ENCODE results near the gene RNU5D-1.

Gene RNU5D-1

DNA sequence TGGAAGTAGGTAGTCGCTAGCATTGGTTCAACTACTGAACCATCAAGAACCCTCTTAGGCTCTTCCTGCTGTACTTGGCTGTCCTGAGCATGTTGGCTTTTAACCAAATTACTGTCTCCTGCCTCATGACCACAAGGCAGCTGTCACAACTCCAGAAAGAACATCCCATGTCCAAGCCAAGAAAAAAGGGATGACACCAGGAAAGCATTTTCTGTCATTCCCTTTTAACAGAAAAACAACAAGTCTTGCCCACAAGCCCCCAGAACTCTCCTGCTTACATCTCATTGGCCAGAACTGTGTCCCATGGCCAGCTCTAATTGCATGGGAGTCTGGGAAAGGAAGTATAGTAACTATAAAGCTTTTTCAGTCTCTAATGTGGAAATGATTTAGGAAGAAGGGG, 2.4 kb upstream of the RNU5D-1 start:
- no peak for FAIRE-seq
- DNase-seq (ENCODE audit: low spot score): peak; percentile 31

DNA sequence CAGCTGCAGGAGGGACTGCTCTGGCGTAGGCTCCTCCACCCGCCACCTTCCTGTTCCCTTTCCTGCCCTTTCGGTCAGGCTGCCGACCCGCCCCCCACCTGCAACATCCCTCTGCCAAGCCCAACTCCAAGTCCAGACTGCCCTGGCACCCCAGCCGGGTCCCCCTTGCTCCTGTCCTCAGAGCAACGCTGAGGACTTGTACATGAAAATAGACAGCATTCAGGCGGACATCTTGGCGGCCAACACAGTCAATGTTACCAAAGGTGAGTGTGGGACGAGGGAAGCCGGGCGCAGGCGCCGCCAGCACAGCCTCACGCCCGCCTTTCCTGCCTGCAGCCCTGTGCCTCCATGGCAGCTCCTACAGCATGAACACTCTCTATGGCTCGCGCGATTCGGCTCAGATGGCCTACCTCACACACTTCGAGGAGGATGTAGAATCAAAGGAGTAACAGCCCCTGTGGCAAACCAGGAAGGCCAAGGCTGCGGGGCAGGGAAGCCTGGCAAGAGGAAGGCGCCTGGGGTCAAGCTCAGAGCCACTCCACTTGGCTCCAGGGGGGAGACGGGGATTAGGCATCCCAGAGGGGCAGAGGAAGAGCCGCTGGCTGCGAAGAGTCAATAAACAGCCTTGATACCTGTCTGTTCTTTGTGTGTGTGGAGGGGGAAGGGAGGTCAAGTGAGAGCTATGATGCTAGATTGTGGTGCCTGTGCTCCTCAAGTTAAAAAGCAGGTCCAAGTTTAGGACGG, 5.8 kb downstream of the RNU5D-1 start:
- no peak for DNase-seq (ENCODE audit: low spot score)
- FAIRE-seq: no peak

DNA sequence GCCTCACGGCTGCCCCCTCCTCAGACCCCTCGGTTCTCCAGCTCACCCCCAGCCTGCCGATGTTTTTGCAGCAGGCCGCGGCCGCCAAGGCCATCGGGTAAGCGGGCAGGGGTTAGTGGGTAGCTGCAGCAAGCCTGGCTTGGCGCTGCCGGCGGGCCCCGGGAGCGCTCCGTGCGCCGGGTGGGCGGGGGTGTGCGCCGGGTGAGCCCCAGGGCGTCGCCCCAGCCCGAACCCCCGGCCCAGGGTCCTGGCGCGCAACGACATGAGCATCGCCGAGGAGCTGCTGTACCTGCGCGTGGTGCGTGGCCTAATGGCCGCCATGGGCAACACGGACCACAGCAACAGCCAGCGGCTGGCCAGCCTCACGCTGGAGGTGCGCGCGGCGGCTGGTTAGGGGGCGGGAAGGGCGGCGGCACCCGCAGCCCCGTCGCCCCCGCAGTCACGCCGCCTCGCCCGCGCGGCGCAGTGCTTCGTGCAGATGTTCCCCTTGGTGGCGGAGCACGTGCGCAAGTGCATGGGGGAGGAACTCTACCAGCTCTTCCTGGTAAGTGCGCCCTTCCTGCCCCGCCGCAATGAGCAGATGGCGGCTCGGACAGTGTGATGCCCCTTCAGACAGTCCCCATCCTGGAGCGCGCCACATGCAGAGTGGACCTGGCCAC, 6.5 kb downstream of the RNU5D-1 start:
- FAIRE-seq (no peak), DNase-seq (ENCODE audit: low spot score) (no peak)

DNA sequence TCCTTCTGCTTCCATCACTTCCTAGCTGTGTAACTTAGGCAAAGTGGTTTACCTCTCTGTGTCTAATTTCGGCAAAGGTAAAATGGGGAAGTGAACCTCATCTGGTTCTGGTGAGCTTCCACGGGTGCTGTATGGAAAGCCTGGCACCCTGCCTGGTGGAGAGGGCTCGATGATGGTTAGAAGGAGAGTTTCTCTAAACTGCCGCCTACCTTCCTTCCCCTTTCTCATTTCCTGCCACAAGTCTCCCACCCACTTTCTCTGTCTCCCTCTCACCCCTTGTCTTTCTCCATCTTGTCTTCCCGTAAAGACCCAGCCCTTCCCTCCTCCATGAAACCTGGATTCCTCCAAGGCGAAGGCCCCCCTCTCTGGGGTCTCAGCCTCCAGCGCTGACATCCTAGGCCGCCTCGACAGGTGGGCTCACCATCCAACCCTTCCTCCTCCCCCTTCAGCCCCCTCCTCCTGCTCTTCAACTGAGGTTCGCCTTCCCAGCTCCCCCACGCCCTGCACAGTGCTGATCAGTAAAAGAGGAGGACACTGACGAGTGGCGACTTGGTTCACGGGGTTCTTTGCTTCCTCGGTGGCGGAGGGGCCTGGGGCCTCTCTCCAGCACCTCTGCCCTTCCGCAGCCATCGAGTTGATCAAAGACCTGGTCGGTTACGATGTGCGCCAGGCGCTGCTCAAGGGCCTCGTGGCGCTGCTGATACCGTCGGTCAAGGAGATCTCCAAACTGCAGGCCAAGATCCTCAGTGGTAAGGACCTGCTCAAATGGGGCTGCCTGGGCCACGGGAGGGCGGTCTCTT, 7.3 kb downstream of the RNU5D-1 start:
- DNase-seq (ENCODE audit: low spot score) (no peak), FAIRE-seq (no peak)

DNA sequence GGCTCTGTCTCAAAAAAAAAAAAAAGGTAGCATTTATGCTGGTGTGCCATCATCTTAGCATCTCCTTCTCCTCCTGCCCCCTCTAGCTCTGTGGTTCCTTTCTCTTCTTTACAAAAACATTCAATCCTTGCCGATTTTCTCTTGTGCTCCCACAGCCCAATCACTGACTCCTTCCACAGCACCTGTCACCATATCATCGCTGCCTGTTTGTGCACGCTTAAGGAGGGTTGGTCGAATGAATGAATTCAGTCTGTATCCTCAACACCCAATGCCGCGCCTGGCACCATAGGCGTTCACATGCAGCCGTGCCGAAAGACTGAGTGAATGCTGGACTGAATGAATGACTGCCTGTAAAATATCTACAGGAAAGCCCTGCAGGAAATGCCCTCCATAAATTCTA, 7.9 kb downstream of the RNU5D-1 start:
- no peak for FAIRE-seq

DNA sequence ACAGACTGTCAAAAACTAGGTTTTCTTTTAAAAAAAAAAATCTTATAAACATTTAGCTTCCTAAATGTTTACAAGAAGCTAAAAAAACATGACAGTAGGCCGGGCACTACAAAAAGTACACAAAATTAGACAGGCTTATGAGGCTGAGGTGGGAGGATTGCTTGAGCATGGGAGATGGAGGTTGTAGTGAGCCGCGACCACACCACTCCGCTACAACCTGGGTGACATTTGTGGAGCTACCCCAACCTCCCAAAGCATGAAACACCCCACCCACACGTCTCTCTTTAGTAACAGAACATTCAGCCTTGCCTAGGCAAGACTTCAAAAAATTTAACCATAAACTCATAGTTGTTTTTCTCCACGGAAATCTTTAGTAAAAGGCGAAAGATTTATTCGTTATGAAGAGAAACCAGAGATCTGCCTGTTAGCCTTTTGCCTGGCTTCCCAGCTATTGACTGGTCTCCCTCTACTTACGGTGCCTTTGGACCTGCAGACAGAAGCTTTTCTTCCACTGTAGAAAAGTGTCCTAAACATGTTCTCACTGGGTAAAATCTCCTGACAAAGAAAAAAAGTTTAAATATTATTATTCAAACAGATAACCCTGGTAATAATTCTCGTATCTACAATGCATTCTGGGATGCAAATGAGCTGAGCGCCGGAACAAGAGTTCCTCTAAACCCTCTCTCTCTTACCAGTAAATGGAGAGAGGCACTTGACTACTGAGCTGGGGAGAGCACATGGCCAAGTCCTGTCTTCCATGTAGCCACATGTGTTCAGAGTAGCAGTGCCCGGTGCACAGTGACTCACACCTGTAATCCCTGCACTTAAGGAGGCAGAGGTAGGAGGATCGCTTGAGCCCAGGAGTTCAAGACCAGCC, 9.2 kb downstream of the RNU5D-1 start:
- FAIRE-seq: no peak
- DNase-seq (ENCODE audit: low spot score): no peak

More for the DNA sequence above, 7.9 kb downstream of the RNU5D-1 start:
- no peak for DNase-seq (ENCODE audit: low spot score)

DNA sequence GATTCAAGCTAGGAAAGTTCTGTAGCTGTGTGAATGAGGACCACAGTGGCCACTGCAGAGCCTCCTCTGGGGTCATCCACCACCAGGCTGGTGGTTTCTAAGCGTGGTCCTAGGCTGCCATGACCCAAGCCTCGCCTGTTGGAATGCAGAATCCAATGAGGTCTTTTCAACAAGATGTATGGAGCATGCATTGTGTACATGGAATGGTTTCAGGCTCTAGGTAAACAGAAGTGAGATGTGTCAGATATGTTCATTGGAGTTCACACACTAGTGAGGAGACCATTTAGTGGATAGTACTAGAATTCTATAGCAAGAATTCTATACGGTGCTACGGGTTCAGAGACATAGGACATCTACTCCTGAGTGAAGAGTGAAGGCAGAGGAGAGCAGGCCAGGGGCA, 10.7 kb downstream of the RNU5D-1 start:
- no peak for FAIRE-seq
- DNase-seq (ENCODE audit: low spot score): no peak

DNA sequence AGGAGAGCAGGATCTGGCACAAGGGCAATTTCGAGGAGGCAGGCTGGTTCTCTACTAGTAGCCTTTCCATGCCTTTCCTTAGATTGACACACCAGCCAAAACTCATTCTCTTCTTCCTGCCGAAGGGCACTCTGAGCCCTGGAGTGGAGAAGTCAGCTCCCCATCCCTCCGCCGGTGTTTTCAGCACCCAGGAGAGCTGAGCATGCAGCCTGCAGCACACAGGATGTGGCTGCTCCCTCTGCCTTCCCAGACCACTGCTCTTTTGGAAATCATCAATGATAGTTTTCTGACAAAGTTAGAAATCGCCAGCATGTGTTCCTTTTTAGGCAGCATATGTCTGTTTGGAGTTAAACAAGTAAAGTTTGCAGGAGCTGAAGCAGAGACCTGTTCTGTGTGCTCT, 11.7 kb downstream of the RNU5D-1 start:
- peak; percentile 66 for FAIRE-seq

DNA sequence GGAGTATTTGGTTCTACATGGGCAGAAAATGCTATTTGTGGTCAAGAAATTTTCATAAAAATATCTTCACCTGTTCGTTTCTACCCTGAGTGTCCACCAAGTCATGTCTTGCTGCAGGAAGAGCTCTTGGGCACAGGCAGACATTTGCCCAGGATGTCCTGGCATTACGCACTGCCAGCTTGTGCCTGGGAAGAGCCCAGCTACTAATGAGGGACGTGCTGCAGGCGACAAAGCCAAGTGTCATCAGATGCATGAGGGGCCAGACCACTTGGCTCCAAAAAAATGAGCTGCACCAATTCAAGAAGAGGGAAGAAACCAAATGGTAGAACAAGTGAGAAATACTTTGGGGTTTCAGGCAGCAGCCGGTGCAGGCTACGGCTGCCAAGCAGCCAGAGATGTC, 12.9 kb downstream of the RNU5D-1 start:
- DNase-seq (ENCODE audit: low spot score) (no peak), FAIRE-seq (no peak)

More for the DNA sequence above, 11.7 kb downstream of the RNU5D-1 start:
- no peak for DNase-seq (ENCODE audit: low spot score)

DNA sequence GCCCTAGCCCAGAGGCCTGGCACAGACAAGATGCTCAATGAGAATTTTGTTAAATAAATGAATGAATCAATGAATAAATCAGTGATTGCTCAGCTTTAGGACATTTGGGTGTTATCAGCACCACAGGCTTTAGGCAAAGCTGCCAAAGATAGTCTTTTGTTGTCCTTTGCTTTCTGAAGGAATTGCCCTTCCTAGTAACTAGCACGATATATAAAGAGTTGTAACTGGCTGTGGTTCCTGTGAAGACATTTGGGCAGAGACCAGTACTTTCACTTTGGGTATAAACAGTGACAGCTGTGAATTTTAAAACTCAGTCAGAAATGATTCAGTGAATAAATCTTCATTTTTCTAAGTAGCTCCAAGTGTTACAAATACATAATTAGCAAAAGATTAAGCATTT, 13.3 kb downstream of the RNU5D-1 start:
- DNase-seq (ENCODE audit: low spot score) (no peak), FAIRE-seq (no peak)

DNA sequence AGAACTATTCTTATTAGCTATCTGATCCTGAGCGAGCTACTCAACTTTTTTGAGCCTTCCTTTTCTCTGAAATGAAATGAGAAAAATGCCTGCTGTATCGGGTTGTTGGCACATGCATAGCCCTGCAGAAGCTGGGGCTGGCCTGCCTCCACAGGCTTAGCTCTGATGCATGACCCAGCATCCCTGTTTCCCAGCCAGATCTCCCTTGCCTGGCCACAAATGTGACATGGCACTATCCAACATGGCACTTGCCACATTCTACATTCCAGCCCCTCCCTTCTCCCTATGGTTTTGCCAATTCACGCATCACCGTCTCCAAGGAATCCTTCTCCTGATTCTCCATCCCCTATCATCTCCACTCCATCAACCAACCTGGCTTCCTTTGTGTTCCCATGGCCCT, 13.8 kb downstream of the RNU5D-1 start:
- DNase-seq (ENCODE audit: low spot score) (no peak), FAIRE-seq (no peak)

DNA sequence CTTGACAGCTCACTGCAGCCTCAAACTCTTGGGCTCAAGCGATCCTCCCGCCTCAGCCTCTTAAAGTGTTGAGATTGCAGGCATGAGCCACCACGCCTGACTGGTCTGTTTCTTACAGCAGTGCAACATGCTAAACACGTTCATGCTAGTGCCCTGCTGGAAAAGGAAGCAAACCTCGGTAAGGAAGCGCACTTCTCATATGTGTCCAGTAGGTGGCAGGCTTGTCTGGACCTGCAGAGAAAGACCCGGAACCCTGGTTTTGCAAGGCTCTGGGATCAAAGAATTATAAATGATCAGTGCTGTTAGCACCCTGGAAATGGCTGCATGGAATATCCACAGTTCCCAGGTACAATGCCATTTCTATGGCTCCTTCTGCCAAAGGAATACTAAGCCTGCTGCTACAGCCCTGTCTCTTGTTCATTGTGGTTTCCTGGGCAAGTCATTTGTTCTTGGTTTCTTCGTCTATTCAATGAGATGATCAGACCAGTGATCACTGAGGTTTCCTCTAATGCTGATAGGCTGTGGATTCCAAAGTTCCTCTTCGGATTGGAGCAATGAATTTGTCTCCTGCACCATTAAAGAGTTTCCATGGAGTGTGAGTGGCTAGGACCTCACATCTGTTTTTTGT, 15.9 kb downstream of the RNU5D-1 start:
- FAIRE-seq (peak; percentile 90), DNase-seq (ENCODE audit: low spot score) (peak; percentile 89)

DNA sequence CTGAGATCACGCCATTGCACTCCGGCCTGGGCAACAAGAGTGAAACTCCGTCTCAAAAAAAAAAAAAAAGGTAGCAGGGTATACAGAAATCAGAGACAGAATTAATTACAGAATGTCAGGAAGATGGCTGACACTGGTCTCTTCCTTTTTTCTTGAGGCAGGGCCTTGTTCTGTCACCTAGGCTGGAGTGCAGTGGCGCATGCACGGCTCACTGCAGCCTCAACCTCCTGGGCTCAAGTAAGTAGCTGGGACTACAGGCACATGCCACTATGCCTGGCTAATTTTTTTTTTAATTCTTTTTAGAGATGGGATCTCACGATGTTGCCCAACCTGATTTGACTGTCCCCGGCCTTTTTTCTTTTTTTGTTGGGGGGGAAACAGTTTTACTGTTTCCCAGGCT, 16.4 kb downstream of the RNU5D-1 start:
- FAIRE-seq (no peak), DNase-seq (ENCODE audit: low spot score) (no peak)

DNA sequence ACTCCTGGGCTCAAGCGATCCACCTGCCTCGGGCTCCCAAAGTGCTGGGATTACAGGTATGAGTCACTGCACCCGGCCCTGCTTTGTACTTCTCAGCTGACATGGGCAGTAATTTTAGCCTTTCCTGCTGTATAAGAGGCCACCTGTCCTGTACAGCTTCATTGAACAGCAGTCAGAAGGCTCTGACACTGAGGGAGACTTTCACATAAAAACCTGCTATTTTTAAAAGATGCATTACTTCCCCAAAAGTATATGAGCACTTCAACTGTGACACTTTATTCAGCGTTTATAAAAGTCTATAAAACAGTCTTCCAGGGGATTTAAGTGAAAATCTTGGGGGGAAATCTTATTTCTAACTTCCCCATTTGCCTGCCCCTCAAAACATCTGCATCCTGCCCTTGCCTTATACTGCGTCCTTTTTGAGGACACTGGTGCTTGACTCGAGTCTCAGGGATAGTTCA, 17.6 kb downstream of the RNU5D-1 start:
- DNase-seq (ENCODE audit: low spot score) (no peak), FAIRE-seq (no peak)

DNA sequence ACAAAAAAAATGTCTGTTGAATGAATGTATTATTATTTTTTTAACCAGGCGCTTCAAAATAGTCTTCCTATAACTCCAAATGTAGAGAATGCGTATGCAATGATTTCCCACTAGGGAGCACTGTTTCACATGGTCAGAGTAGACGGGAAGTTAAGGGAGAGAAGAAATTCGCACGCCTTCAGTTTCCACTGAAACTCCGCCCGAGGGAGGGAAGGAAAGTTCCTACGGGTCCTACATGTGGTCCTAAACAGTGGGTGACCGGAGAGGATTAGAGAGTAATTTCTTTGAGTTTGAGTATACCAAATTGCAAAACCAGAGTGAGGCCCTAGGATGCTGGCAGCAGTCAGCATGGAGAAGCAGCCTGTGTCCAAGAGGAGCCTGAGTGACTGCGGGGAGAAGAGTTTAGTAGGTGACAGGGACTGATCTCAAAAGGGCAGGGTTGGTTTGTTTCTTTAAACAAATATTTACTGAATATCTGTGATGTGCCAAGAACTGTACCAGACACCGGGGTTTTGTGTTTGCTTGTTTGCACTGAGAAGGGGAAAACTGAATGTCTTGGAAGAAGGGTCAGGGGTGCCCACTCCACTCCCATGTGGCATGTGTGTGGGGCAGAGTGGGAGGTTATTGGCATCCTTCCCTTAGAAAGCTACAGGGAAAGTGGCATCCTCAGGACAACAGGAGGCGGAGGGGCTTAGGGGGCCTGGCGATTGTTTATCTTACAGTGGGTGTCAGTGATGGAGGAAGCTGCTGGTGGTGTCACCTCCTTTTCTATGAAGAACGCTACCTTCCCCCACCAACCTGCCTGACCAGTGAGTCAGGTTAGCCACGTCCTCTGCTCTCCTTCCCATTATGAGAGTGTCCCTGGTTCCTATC, 22.8 kb downstream of the RNU5D-1 start:
- peak; percentile 48 for DNase-seq (ENCODE audit: low spot score)
- FAIRE-seq: no peak

DNA sequence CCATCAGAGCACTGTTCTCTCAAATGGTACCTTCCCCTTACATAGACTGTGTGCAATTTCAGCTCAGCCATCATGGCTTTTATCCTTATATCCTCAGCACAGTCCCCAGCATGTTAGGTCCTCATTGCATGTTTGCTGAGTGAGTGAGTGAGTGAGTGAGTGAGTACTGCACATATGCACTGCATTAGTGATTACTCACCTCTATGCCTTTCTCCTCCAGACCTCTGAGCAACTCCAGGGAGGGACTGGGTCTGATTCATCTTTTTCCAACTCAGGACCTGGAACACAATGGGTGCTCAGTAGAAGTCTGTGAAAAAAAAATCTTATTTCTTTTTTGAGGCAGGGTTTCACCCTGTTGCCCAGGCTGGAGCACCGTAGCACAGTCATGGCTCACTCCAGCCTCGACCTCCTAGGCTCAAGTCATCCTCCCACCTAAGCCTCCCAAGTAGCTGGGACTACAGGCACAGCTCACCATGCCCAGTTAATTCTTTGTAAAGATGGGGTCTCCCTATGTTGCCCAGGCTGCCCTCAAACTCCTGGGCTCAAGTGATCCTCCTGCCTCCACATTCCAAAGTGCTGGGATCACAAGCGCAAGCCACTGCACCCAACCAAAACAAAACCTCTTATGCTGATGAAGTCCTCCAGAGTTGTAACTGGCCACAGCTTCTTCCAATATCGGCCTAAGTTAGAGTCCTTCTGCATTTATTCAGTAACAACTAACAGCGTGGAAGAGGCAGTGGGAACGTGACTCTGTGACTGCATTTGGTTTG, 23.7 kb downstream of the RNU5D-1 start:
- FAIRE-seq (peak; percentile 85), DNase-seq (ENCODE audit: low spot score) (peak; percentile 89)

DNA sequence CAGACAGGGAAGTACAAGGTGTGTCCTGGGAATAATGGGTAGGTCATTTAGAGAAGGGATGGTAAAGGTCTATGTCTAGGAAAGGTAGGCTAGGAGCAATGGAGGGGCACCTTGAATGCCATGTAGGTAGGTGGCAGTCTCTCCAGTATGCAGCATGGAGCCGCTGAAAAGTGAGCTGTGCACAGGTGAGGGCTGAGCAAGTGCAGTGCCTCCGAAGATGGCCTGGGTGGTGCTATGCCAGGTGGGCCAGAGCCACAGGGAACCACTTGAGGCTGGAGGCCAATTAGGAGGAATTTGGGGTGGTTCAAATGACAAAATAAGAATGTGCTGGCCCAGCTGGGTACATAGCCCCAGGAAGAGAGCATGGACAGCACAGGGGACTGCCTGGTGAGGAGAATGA, 25.0 kb downstream of the RNU5D-1 start:
- FAIRE-seq (no peak), DNase-seq (ENCODE audit: low spot score) (no peak)

DNA sequence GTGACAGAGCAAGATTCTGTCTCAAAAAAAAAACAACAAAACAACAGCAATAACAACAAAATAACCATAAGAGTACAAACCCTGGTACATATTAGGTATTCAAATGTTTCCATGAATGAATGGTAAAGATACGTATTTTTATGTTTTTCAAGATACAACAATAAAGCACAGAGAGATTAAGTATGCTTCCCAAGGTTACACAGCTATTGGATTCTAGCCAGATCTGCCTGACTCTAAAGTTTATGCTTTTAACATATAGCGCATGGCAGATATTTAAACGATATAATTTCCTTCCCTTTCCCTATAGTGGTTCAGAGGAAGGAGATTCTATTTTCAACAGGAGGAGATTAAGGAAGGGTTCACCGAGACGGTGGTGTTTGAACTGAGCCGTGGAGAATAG, 25.5 kb downstream of the RNU5D-1 start:
- no peak for FAIRE-seq
- DNase-seq (ENCODE audit: low spot score): no peak

DNA sequence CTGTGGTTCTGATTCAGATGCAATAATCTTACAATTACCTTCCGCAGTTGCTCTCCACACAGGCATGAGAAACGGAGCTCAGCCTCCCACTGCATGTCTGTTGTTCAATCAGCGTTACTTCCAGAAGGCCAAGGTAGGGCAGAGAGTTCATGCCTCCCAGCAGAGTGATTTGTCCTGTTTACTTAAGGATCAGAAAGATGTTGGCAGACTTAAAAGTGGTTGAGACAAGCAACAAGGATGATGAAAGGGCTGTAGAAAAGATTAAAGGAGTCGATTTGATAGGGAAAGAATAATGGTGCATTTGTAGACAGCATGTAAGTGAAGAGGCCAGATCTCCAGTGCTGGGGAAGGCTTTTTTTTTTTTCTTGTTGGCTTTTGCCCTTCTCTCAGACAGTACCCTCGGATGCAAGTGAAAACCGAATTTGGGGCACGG, 29.8 kb downstream of the RNU5D-1 start:
- FAIRE-seq (no peak), DNase-seq (ENCODE audit: low spot score) (no peak)
